Measurements from ENCODE around the gene SPACA6.
"Not testable (repeated sequence)": the region's sequence is repeated elsewhere in the genome, so short reads cannot be mapped to it uniquely, and the experiment has no call there.

Gene SPACA6

GRCh38 chr19:51693260-51693659 lies at the start of gene SPACA6:
Gene SPACA6, plus strand, starts transcription at chr19:51693330. Its CDS starts 197 bp downstream, at chr19:51693527.
- no peak for DNase-seq (ENCODE audit: low read depth in 2 of 2)

- no peak for DNase-seq (ENCODE audit: low read depth in 2 of 2)
Observed at GRCh38 chr19:51644636-51645271, 48.4 kb upstream of the SPACA6 start.

GRCh38 chr19:51646730-51647129 lies 46.4 kb upstream of the SPACA6 start, which contains the start of gene SIGLEC14:
Gene SIGLEC14, minus strand, starts transcription at chr19:51646825. Its CDS starts 66 bp downstream, at chr19:51646759.
- DNase-seq (ENCODE audit: low read depth in 2 of 2), result not testable (repeated sequence)

- no peak for DNase-seq (ENCODE audit: low read depth in 2 of 2)
Observed at GRCh38 chr19:51647318-51647717, 45.8 kb upstream of the SPACA6 start.

GRCh38 chr19:51651216-51651846 lies 41.8 kb upstream of the SPACA6 start:
- no peak for DNase-seq (ENCODE audit: low read depth in 2 of 2)

GRCh38 chr19:51652266-51652665 lies 40.9 kb upstream of the SPACA6 start:
- no peak for DNase-seq (ENCODE audit: low read depth in 2 of 2)

- DNase-seq (ENCODE audit: low read depth in 2 of 2), result no peak
Observed at GRCh38 chr19:51653162-51653561, 40.0 kb upstream of the SPACA6 start.

GRCh38 chr19:51654783-51655182 lies 38.3 kb upstream of the SPACA6 start:
- DNase-seq (ENCODE audit: low read depth in 2 of 2), result no peak

GRCh38 chr19:51660975-51661600 lies 32.0 kb upstream of the SPACA6 start:
- DNase-seq (ENCODE audit: low read depth in 2 of 2), result peak; percentile 35 to 69

- DNase-seq (ENCODE audit: low read depth in 2 of 2), result no peak
Observed at GRCh38 chr19:51663650-51664049, 29.5 kb upstream of the SPACA6 start.

- no peak for DNase-seq (ENCODE audit: low read depth in 2 of 2)
Observed at GRCh38 chr19:51664131-51664530, 29.0 kb upstream of the SPACA6 start.

GRCh38 chr19:51664997-51665396 lies 28.1 kb upstream of the SPACA6 start:
- no peak for DNase-seq (ENCODE audit: low read depth in 2 of 2)

GRCh38 chr19:51668216-51668615 lies 24.9 kb upstream of the SPACA6 start:
- DNase-seq (ENCODE audit: low read depth in 2 of 2), result no peak

GRCh38 chr19:51675911-51676565 lies 17.1 kb upstream of the SPACA6 start:
- not testable (repeated sequence) for DNase-seq (ENCODE audit: low read depth in 2 of 2)

GRCh38 chr19:51676566-51677083 lies 16.5 kb upstream of the SPACA6 start:
- DNase-seq (ENCODE audit: low read depth in 2 of 2), result no peak

GRCh38 chr19:51680474-51680873 lies 12.7 kb upstream of the SPACA6 start:
- no peak for DNase-seq (ENCODE audit: low read depth in 2 of 2)

GRCh38 chr19:51681286-51681941 lies 11.7 kb upstream of the SPACA6 start:
- no peak for DNase-seq (ENCODE audit: low read depth in 2 of 2)

- no peak for DNase-seq (ENCODE audit: low read depth in 2 of 2)
Observed at GRCh38 chr19:51686171-51686570, 7.0 kb upstream of the SPACA6 start.

- DNase-seq (ENCODE audit: low read depth in 2 of 2), result no peak
Observed at GRCh38 chr19:51687791-51688670, 5.1 kb upstream of the SPACA6 start.

GRCh38 chr19:51688671-51689571 lies 4.2 kb upstream of the SPACA6 start:
- no peak for DNase-seq (ENCODE audit: low read depth in 2 of 2)

All from stimulated activated CD4-positive, alpha-beta T cell treated with anti-CD3 and anti-CD28 coated beads, Interleukin-12 subunit alpha, Interleukin-12 subunit beta, amount 100 ng/mL, for 24 hours (primary cell).